HEK293 (cell line): ENCODE data around the gene LPO.
A peak's percentile ranks its signal among the peaks of the same experiment; 100 is the strongest.

Experiments
- CTCF ChIA-PET: fragments of 350-600 bp; formaldehyde crosslinking; extraction: SDS; loops from one replicate; lab custom pipeline; 2021; ENCODE audit warnings: antibody characterized with exemption; lab: Yijun Ruan, JAX
- POLR2A ChIA-PET: fragments of 300-600 bp; formaldehyde crosslinking; extraction: SDS; loops from one replicate; lab custom pipeline; 2020; ENCODE audit warnings: antibody characterized with exemption, inconsistent platforms; lab: Yijun Ruan, JAX
- H3K27ac ChIP-seq: fragments of 200-500 bp; sonication (Bioruptor generic); 2 replicates; pipeline ENCODE4 v1.5.1; 2014; ENCODE audit warnings: low read depth, low read length, control low read depth, inconsistent platforms; ENCODE audit errors: extremely low read depth
- H3K36me3 ChIP-seq, 2 experiments: fragments of 200-500 bp in 1 of 2; sonication (Bioruptor generic) in 1 of 2; 1 replicate in 1 of 2; 2 replicates in 1 of 2; pipeline ENCODE4 v1.5.1; 2014 to 2017; ENCODE audit warnings: inconsistent platforms in 2 of 2, low read length in 2 of 2; ENCODE audit not compliant: control insufficient read depth in 2 of 2, insufficient read depth in 1 of 2
- H3K4me1 ChIP-seq: fragments of 200-500 bp; sonication (Bioruptor generic); 2 replicates; pipeline ENCODE4 v1.5.1; 2014; ENCODE audit warnings: mild to moderate bottlenecking, low read length, inconsistent platforms; ENCODE audit not compliant: control insufficient read depth, insufficient read depth
- H3K4me3 ChIP-seq: 2 replicates; pipeline ENCODE4 v1.5.1; 2011; ENCODE audit warnings: low read depth, mild to moderate bottlenecking, control low read depth, low read length, moderate library complexity
- H3K9me3 ChIP-seq: fragments of 200-500 bp; sonication (Bioruptor generic); 2 replicates; pipeline ENCODE4 v1.5.1; 2014; ENCODE audit warnings: low read depth, low read length, inconsistent platforms; ENCODE audit not compliant: control insufficient read depth, insufficient read depth
- MEIS1 ChIP-seq: sonication (generic); formaldehyde crosslinking; IDR thresholded peaks from 2 replicates; pipeline ENCODE4 v1.8.1; 2022; ENCODE audit warnings: missing genetic modification reagents, mild to moderate bottlenecking, borderline replicate concordance
- OVOL3 ChIP-seq: fragments of 450-650 bp; formaldehyde crosslinking; IDR thresholded peaks from 2 replicates; pipeline ENCODE4 v1.5.1; 2016; ENCODE audit warnings: missing biosample characterization, missing genetic modification characterization
- SCRT1 ChIP-seq: fragments of 450-650 bp; formaldehyde crosslinking; IDR thresholded peaks from 2 replicates; pipeline ENCODE4 v1.5.1; 2016; ENCODE audit warnings: missing biosample characterization, missing genetic modification characterization, borderline replicate concordance
- SCRT2 ChIP-seq: fragments of 450-650 bp; formaldehyde crosslinking; IDR thresholded peaks from 2 replicates; pipeline ENCODE4 v1.5.1; 2016; ENCODE audit warnings: missing biosample characterization, missing genetic modification characterization
- ZBTB7A ChIP-seq: fragments of 450-650 bp; formaldehyde crosslinking; IDR thresholded peaks from 2 replicates; pipeline ENCODE4 v1.5.1; 2016; ENCODE audit warnings: low read depth, missing biosample characterization, missing genetic modification characterization
- ZIC2 ChIP-seq: fragments of 450-650 bp; formaldehyde crosslinking; IDR thresholded peaks from 2 replicates; pipeline ENCODE4 v1.5.1; 2016; ENCODE audit warnings: missing biosample characterization, missing genetic modification characterization
- ZNF138 ChIP-seq: fragments of 450-650 bp; formaldehyde crosslinking; IDR thresholded peaks from 2 replicates; pipeline ENCODE4 v1.5.1; 2016; ENCODE audit warnings: missing biosample characterization, missing genetic modification characterization, borderline replicate concordance
- ZNF155 ChIP-seq: fragments of 450-650 bp; formaldehyde crosslinking; IDR thresholded peaks from 2 replicates; pipeline ENCODE4 v1.5.1; 2016; ENCODE audit warnings: missing biosample characterization, missing genetic modification characterization
- ZNF157 ChIP-seq: fragments of 450-650 bp; formaldehyde crosslinking; IDR thresholded peaks from 2 replicates; pipeline ENCODE4 v1.5.1; 2016; ENCODE audit warnings: missing biosample characterization, missing genetic modification characterization
- ZNF175 ChIP-seq: fragments of 450-650 bp; formaldehyde crosslinking; IDR thresholded peaks from 2 replicates; pipeline ENCODE4 v1.5.1; 2016; ENCODE audit warnings: missing biosample characterization, missing genetic modification characterization
- ZNF221 ChIP-seq: fragments of 450-650 bp; formaldehyde crosslinking; IDR thresholded peaks from 2 replicates; pipeline ENCODE4 v1.5.1; 2017; ENCODE audit warnings: missing biosample characterization, missing genetic modification characterization, borderline replicate concordance
- ZNF324 ChIP-seq: fragments of 450-650 bp; formaldehyde crosslinking; IDR thresholded peaks from 2 replicates; pipeline ENCODE4 v1.5.1; 2016; ENCODE audit warnings: missing biosample characterization, missing genetic modification characterization
- ZNF391 ChIP-seq: fragments of 450-650 bp; formaldehyde crosslinking; IDR thresholded peaks from 2 replicates; pipeline ENCODE4 v1.5.1; 2016; ENCODE audit warnings: low read depth, missing biosample characterization, missing genetic modification characterization, borderline replicate concordance
- ZNF404 ChIP-seq: fragments of 450-650 bp; formaldehyde crosslinking; IDR thresholded peaks from 2 replicates; pipeline ENCODE4 v1.5.1; 2017; ENCODE audit warnings: missing biosample characterization, missing genetic modification characterization
- ZNF416 ChIP-seq: fragments of 450-650 bp; formaldehyde crosslinking; IDR thresholded peaks from 2 replicates; pipeline ENCODE4 v1.5.1; 2016; ENCODE audit warnings: missing biosample characterization, missing genetic modification characterization
- ZNF48 ChIP-seq: fragments of 450-650 bp; formaldehyde crosslinking; IDR thresholded peaks from 2 replicates; pipeline ENCODE4 v1.5.1; 2016; ENCODE audit warnings: missing biosample characterization, missing genetic modification characterization
- ZNF514 ChIP-seq: fragments of 450-650 bp; formaldehyde crosslinking; IDR thresholded peaks from 2 replicates; pipeline ENCODE4 v1.5.1; 2016; ENCODE audit warnings: missing biosample characterization, missing genetic modification characterization
- ZNF555 ChIP-seq: fragments of 450-650 bp; formaldehyde crosslinking; conservative IDR thresholded peaks from 2 replicates; pipeline ENCODE4 v1.5.1; 2017; ENCODE audit warnings: missing biosample characterization, mild to moderate bottlenecking, missing genetic modification characterization, inconsistent platforms
- ZNF610 ChIP-seq: fragments of 450-650 bp; formaldehyde crosslinking; IDR thresholded peaks from 2 replicates; pipeline ENCODE4 v1.5.1; 2016; ENCODE audit warnings: missing biosample characterization, missing genetic modification characterization, borderline replicate concordance
- ZNF785 ChIP-seq: fragments of 450-650 bp; formaldehyde crosslinking; IDR thresholded peaks from 2 replicates; pipeline ENCODE4 v1.5.1; 2016; ENCODE audit warnings: missing biosample characterization, missing genetic modification characterization
- ZSCAN23 ChIP-seq: fragments of 450-650 bp; formaldehyde crosslinking; IDR thresholded peaks from 2 replicates; pipeline ENCODE4 v1.5.1; 2016; ENCODE audit warnings: missing biosample characterization, missing genetic modification characterization
- ZSCAN4 ChIP-seq: fragments of 450-650 bp; formaldehyde crosslinking; IDR thresholded peaks from 2 replicates; pipeline ENCODE4 v1.5.1; 2017; ENCODE audit warnings: missing biosample characterization, missing genetic modification characterization
- TF ChIP-seq, protein P1 (sequence below): fragments of 450-650 bp; formaldehyde crosslinking; IDR thresholded peaks from 2 replicates; pipeline ENCODE4; 2016; ENCODE audit warnings: missing biosample characterization, missing genetic modification characterization

The LPO gene

DNA sequence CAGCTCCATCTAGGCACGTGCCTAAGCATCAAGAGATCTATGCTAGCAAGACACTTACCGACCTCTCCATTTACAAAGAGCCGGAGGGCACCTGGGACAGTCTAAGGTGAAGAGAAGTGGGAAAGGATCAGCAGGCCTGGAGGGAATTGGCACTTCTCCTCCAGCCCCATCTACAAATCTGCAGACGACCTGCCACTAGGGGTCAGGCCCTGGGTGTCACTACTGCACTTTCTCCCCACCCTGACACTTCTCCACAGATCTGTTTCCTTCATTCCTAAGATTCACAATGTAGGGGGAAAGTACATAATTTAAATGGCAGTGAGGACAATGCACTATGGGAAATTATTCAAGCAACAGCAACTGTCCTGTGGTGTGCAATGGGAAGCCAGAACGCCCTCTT lies 27.5 kb upstream of the LPO start:
- H3K4me3 ChIP-seq = no peak overlapping the region
- no peaks in the 10 kb centered on the region for H3K4me1 ChIP-seq
- H3K9me3 ChIP-seq = no peaks in the 10 kb centered on the region
- peaks cover 39 to 91% of the 10 kb centered on the region in 2 experiments for H3K36me3 ChIP-seq
- no peak overlapping the region for H3K27ac ChIP-seq
- TF ChIP-seq MEIS1 (no peak), ZSCAN4 (tag by site-specific recombination) (no peak), ZNF514 (tag by site-specific recombination) (no peak), ZNF610 (tag by site-specific recombination) (no peak), ZNF157 (tag by site-specific recombination) (no peak), ZNF416 (tag by site-specific recombination) (no peak), ZNF785 (tag by site-specific recombination) (no peak), ZSCAN23 (tag by site-specific recombination) (no peak), ZNF391 (tag by site-specific recombination) (no peak), ZIC2 (tag by site-specific recombination) (no peak), ZNF555 (tag by site-specific recombination) (no peak), OVOL3 (tag by site-specific recombination) (no peak), ZNF221 (no peak), ZNF48 (tag by site-specific recombination) (no peak), SCRT1 (no peak), ZNF324 (no peak)
- TF ChIP-seq, protein P1, sequence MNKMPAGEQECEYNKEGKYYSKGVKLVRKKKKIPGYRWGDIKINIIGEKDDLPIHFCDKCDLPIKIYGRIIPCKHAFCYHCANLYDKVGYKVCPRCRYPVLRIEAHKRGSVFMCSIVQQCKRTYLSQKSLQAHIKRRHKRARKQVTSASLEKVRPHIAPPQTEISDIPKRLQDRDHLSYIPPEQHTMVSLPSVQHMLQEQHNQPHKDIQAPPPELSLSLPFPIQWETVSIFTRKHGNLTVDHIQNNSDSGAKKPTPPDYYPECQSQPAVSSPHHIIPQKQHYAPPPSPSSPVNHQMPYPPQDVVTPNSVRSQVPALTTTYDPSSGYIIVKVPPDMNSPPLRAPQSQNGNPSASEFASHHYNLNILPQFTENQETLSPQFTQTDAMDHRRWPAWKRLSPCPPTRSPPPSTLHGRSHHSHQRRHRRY (tag by site-specific recombination) = no peak
- ChIA-PET POLR2A (interaction anchor here (0.6 kb wide), 1 partner anchor 421 kb away, joined by 3 read pairs; no protein-coding TSS in a partner anchor), CTCF (interaction anchor here (0.6 to 9.8 kb wide), 6 partner anchors 11 to 806 kb away, joined by 3 to 84 read pairs (median 4); no protein-coding TSS in a partner anchor)

GRCh38 chr17:58215685-58216084 lies 22.7 kb upstream of the LPO start:
- Histone ChIP-seq H3K4me1 (no peaks in the 10 kb centered on the region), H3K27ac (no peak overlapping the region), H3K4me3 (no peak overlapping the region), H3K36me3 (peaks cover 31 to 63% of the 10 kb centered on the region in 2 experiments), H3K9me3 (no peaks in the 10 kb centered on the region)
- CTCF ChIA-PET = interaction anchor here (0.5 to 9.8 kb wide), 7 partner anchors 13 to 913 kb away, joined by 3 to 84 read pairs (median 3); no protein-coding TSS in a partner anchor
- POLR2A ChIA-PET = interaction anchor here (0.5 to 1.0 kb wide), 2 partner anchors 37 to 416 kb away, joined by 4 to 7 read pairs; no protein-coding TSS in a partner anchor
- TF ChIP-seq ZNF175 = no peak
- TF ChIP-seq SCRT2 (tag by site-specific recombination) = peak; percentile 91
- TF ChIP-seq ZNF404 (tag by site-specific recombination) = no peak
- no peak for TF ChIP-seq ZNF155 (tag by site-specific recombination)
- no peak for TF ChIP-seq ZBTB7A (tag by site-specific recombination)
- TF ChIP-seq SCRT1 = peak; percentile 56; the same call in 1 of the 2 replicates
- TF ChIP-seq ZNF138 (tag by site-specific recombination) = no peak
- TF ChIP-seq, all 188 proteins: peak for 2
